CD4-positive, alpha-beta T cell treated with Interleukin-17A for 4 hours (primary cell): ENCODE measurements around the gene UIMC1.

Source experiments
- DNase-seq: peaks from one replicate; pipeline ENCODE4 v3.0.0-alpha.2; 2020; ENCODE audit warnings: mixed read lengths

The UIMC1 gene

GRCh38 chr5:176868126-176868525 lies 138.5 kb downstream of the UIMC1 start:
- no peak for DNase-seq

GRCh38 chr5:176866707-176867310 lies 139.8 kb downstream of the UIMC1 start:
- no peak for DNase-seq

DNA sequence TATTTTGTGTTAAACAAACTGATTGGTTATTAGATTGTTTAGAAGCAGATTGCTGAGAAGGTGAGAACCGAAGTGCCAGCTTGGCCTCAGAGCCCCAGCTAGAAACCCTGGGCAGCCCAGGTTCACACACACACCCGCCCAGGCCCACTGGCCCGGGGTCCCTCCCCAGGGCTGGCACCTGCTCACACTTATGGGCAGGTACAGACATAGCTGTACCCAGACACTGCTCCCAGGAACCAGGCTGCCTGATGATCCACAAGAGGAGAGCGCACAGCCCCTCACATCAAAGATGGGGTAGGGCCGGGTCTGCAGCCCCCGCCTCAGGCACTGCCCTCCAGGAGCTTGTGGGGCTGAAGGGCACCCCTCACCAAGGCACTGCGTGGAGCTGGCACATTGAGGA lies 140.6 kb downstream of the UIMC1 start:
- no peak for DNase-seq

DNA sequence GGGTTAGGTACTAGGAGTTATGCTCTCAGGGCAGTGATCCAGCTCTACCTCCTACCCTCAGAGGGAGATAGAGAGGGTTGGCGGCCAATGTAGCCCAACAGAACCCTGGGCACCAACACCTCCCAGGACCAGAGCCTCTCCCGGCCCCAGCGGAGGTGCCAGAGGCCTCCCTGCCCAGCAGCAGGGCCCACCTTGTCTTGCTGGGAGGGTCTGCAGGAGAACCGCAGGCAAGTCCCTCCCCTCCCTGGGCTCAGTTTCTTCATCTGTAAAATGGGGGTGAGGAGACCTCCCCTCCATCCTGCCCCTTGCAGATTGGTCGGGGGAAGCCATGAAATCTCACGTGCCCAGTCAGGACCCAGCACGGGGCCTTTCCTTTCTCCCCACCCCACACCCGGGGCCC lies 141.8 kb downstream of the UIMC1 start:
- DNase-seq = no peak

- DNase-seq = no peak
Measured at GRCh38 chr5:176863765-176864098, 142.8 kb downstream of the UIMC1 start.

DNA sequence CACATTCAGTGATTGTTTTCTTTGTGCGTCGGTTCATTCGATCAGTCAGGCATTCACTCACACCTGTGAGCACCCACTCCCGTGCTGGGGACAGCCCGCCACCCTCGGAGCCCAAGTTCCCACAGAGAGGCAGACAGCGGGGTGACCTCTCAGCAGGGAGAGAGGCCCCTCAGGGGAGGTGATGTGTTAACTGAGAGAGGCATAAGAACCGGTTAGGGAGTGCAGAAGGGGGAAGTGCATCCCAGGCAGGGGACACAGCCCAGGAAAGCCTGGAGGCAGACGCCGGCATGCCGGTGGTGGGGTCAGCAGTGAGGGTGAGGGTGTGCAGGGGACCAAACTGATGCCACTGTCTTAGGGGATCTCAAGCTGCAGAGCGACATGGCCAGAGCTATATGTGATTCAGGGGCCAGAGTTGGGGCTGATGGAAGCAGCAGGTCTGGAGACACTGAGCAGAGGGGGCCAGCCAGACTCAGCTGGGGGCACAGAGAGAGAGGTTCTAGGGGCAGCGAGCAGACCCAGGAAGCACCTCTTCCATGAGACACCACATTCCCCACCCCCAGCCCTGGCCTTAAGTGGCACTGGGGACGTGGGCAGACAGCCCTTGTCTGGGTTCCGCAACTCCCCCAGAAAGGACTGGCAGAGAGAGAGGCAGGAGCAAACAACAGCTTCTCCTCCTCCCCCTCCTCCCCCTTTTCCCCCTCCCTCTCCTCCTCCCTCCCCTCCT lies 143.4 kb downstream of the UIMC1 start:
- DNase-seq = no peak

- no peak for DNase-seq
Measured at GRCh38 chr5:176862330-176862995, 144.1 kb downstream of the UIMC1 start.

- no peak for DNase-seq
Measured at GRCh38 chr5:176861276-176861675, 145.3 kb downstream of the UIMC1 start.

DNA sequence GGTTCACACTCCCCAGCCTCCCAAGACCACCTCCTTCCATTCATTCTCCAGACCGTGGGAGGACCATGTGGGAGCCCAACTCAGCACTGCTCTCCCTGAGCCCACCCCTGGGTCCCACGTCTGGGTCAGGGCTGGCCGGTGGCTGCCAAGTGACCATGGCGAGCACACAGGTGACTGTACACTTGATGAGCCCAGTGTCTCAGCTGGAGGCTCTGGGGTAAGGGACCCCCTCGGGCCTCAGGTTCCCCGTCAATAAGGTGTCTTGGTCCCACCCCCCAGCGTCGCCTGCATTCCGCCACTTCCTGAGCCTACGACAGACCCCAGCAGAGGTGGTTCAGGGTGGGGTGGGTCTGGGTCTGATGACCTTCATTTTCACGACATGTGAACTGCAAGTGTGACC lies 146.2 kb downstream of the UIMC1 start:
- no peak for DNase-seq

DNA sequence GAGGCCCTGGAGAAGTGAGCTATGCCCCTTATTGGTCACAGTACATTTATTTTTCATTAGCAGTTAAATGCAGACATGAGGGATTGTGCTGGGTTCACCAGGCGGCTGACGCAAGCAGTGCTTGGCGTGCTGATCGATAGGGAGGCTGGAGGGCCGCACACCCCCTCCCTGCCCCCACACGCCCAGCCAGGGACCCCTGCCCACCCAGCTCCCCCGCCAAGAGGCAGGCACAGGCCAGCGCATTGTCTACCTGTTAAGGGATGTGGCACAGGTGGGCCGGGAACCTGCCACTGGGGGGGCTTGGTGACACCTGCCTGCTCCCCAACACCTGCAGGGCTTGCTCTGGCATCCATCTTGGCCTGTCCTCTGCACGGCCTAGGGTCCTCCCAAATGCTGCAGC lies 146.7 kb downstream of the UIMC1 start:
- no peak for DNase-seq

DNA sequence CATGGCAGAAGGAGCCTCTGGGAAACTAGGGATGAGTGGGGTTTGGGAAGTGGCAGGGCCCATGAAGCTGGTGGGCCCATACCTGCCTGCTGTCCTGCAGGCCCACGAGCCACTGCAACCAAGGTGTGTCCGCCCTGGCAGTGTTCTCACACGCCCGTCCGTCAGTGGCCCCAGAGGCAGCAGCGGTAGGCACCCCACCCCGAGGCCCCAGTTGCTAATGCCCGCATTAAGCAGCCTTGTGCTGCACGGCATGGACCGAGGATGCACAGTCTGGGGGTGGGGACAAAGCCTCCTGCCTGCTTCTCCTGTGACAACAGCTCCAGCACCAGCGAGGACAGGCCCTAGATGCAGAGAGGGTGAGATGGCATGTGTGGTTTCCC lies 148.7 kb downstream of the UIMC1 start:
- DNase-seq = no peak

DNA sequence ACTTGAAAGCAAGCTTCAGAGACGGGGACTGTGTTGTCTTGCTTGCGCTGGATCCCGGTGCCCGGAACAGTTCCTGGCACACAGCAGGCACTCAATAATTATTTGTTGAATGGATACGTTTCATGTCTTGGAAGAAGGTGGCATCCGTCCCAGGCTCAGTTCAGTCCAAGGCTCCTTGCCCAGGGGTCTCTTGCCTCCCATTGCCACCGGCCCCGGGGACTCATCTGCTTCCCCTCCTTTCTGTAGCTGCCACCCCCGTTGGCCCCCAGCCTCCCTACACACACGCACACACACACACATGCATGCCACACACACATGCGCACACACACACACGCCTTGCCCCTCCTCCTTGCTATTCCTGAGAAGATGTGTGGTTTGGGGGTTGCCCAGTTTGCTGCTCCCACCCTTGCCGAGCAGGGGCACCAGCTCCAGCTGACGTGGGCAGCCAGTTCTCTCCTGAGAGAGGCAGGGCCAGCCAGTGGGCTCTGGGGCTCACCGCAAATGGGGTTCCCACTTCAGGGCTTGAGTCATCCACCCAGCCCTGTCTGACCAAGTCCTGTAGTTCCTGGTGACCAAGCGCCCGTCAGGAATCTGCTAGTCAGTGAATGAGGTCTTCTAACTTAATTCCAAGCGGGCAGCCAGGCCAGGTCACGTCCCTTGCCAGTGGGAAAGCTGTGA lies 149.2 kb downstream of the UIMC1 start:
- no peak for DNase-seq

DNA sequence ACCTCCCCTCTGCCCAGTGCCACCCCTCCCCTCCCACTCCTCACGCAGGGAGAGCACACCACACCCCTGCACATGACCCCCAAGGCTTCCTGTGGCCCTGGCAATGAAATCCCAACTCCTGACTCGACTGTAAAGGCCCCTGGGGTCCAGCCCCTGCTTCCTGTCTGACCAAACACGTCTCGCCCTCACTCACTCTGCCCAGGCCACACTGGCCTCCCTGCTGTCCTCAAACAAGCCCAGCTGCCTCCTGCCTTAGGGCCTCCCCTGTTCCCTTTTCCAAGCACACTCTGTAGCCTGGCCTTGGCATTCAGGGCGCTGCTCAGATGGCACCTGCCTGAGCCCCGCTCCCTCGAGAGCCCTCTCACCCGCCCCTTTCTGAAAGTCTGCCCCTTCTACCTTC lies 149.8 kb downstream of the UIMC1 start:
- no peak for DNase-seq

- no peak for DNase-seq
Measured at GRCh38 chr5:176855598-176855997, 151.0 kb downstream of the UIMC1 start.
